GM03348 (cell line): Measurements from ENCODE around the gene PPP2CA.
A peak's percentile ranks its signal among the peaks of the same experiment; 100 is the strongest.

Experiments
- DNase-seq: peaks from one replicate; pipeline ENCODE4 v3.0.0; 2012; ENCODE audit warnings: low spot score

The PPP2CA gene

GRCh38 chr5:134148316-134148715 is 77.6 kb downstream of the PPP2CA start:
- DNase-seq: no peak

- no peak for DNase-seq
Observed at GRCh38 chr5:134146651-134147518, 79.0 kb downstream of the PPP2CA start.

- peak; percentile 84 for DNase-seq
Observed at GRCh38 chr5:134145779-134146581, 79.9 kb downstream of the PPP2CA start.

GRCh38 chr5:134145041-134145757 is 80.7 kb downstream of the PPP2CA start:
- DNase-seq: no peak
